T-helper 1 cell treated with Interleukin-12 subunit alpha and Interleukin-12 subunit beta and Interleukin-4 antibody, amounts not matched to agents 30 ng/mL and 1 ng/mL, for 36 hours (primary cell): Measurements from ENCODE around the gene SYNGR4. TPM values are rescaled to one million over a fixed set of nuclear protein-coding genes. Genes with fewer than 3 reads are reported as not detected.
"Not testable (repeated sequence)": the region's sequence is repeated elsewhere in the genome, so short reads cannot be mapped to it uniquely, and the experiment has no call there.

Source experiments
- intact Hi-C: fragments of 100-400 bp; cut with micrococcal nuclease; formaldehyde crosslinking; loops from one replicate; pipeline ENCODE4 v1.15.1; 2024
- total RNA-seq: library from RNA; stranded (reverse); gene quantifications from 2 replicates; pipeline ENCODE4 v1.2.3, GENCODE V29; 2022

Gene SYNGR4, protein sequence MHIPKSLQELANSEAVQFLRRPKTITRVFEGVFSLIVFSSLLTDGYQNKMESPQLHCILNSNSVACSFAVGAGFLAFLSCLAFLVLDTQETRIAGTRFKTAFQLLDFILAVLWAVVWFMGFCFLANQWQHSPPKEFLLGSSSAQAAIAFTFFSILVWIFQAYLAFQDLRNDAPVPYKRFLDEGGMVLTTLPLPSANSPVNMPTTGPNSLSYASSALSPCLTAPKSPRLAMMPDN
- total RNA-seq: not detected in 2 replicates

DNA sequence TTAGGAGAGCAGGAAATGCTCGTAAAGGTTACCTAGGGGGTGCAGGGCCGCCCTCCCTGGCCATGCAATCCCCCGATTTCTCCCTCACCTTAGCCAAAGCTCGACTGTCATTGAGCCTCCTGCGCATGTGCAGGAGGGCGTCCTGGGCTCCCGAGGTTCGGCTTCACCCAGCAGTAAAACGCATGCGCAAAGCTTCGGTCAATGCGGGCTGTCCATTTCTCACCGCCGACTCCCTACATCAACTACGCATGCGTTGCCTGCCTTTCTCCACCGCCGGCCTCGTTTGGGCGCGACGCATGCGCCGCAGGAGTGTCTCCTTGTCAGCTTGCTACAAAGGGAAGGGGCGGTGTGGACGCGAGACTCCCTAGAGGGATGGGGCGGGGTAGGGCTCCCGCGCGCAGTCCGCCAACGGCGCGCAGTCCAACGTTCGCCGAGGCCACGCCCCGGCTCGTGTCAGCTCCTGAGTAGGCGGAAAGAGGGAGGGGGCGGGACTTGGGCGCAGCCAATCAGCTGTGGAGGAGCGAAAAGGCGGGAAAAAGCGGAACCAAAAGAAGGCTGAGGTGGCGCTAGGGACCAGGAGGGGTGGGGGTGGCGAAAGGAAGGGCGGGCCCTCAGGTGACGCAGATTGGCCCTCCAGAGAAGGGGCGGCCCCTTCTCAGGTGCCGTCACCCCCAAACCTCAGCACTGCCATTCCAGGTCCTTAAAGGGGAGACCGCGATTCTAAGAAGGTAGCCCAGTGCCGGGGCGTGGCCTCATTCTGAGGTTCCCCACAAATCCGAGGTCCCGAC is at the start of gene SYNGR4, which contains the start of gene TMEM143:
Gene SYNGR4 (plus strand): TSS at position 558 of the 788 bp plus-strand sequence. CDS start 1,476 bp downstream, outside the sequence.
Gene TMEM143 (minus strand): TSS at position 131 of the 788 bp plus-strand sequence. CDS start 20 bp downstream, at position 111.
- intact Hi-C loops: loop anchor here (1.0 to 5.0 kb wide), 22 partner anchors 27 to 1327 kb away; partner anchors contain the start of genes CARD8, CYTH2, DHX34 and GRWD1

DNA sequence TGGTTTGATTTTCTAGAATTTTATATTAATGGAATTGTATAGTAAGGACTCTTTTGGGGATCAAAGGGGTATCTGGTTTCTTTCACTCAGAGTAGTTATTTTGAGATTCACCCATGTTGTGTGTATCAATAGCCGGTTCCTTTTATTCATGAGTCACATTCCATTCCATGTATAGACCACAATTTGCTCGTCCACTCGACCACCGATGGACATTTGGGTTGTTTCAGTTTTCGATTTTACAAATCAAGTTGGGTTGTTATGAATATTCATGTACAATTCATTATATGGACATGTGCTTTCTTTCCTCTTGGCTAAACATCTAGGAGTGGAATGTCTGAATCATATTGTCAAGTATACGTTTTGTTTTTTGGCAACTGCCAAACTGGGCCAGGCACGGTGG is 48.5 kb upstream of the SYNGR4 start:
- intact Hi-C loops: no loop called here

DNA sequence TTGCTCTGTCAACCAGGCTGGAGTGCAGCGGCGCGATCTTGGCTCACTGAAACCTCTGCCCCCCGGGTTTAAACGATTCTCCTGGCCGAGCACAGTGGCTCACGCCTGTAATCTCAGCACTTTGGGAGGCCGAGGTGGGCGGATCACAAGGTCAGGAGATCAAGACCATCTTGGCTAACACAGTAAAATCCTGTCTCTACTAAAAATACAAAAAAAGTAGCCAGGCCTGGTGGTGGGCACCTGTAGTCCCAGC is 46.5 kb upstream of the SYNGR4 start:
- intact Hi-C loops: not testable (repeated sequence)

DNA sequence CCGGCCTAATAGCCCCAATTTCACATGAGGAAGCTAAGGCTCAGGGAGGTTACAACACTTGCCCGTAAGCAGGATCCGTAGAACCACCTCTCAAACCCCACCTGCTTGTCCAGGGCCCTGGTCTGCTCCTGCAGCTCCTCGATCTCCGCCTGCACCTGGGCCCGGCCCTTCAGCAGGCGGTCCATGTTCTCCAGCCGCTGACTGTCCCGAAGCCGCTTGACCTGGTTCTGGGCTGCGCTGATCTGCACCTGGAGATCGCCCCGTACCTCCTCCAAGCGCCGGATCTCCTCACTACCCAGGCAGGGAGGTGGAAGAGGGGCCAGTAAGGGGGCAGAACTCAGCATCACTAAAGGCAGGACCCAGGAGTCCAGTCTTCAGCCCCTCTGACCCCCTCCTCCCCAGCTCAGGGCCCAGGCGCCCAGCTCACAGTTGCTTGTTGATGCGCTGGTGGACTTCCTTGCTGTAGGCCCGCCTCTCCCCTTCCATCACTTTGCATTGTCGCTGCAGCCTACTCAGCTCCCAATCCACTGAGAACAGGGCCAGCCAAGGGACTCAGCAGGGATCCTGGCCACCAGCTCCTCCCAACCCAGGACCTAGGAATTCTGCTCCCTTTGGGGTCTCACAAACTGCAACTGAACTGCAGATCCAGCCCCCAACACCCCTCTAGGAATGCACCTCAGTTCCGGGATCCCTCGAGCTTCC is 45.7 kb upstream of the SYNGR4 start:
- intact Hi-C loops: no loop called here

DNA sequence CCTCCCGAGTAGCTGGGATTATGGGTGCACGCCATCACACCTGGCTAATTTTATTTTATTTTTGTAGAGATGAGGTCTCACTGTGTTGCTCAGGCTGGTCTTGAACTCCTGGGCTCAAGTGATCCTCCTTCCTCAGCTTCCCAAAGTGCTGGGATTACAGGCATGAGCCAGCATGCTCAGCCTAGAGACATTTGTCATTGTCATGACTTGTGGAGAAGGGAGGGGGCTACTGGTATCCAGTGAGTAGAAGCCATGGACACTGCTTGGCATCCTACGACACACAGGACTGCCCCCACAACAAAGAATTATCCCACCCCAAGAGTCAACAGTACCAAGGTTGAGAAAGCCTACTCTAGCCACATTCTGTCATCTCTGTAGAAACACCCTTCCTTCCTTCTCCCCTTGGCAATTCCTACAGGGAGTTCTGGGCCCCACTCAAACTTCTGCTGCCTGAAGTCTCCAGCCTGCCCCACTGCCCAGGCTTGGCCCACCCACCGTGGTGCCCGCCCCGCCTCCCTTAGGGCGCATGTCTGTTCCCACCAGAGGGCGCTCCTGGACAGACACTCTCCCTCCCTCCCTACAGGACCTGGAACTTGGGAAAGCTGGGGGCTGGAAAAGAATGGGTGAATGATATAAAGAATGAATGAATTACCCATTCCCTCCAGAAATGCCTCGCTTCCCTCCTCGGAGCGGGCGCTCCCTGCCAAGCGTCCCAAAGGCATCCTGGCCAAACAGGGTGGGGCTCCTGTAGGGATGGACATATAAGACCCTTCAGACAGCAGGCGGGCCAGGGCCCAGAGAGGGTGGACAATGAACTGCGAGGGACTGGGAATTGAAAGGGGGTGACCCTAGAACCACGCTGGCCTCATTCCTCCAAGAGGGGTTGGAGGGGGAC is 44.3 kb upstream of the SYNGR4 start:
- intact Hi-C loops: loop anchor here (2.0 to 10.0 kb wide), 7 partner anchors 31 to 1547 kb away; partner anchors contain the start of genes LIG1, PNKP, PPP1R15A and ZSWIM9

DNA sequence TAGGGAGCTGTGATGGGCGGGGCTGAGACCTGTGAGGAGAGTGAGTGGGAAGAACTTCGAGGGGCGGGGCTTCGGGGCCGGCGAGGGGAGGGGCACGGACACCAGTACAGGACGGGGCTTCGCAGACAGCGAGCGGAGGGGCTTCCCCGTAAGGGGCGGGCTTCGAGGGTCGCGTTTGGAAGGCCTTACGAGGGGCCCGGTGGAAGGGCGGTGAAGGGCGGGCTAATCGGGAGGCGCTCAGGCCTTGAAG is 42.9 kb upstream of the SYNGR4 start:
- intact Hi-C loops: loop anchor here (1.0 to 10.0 kb wide), 14 partner anchors 12 to 1546 kb away; partner anchors contain the start of genes CYTH2, GRWD1, GYS1 and LIG1

DNA sequence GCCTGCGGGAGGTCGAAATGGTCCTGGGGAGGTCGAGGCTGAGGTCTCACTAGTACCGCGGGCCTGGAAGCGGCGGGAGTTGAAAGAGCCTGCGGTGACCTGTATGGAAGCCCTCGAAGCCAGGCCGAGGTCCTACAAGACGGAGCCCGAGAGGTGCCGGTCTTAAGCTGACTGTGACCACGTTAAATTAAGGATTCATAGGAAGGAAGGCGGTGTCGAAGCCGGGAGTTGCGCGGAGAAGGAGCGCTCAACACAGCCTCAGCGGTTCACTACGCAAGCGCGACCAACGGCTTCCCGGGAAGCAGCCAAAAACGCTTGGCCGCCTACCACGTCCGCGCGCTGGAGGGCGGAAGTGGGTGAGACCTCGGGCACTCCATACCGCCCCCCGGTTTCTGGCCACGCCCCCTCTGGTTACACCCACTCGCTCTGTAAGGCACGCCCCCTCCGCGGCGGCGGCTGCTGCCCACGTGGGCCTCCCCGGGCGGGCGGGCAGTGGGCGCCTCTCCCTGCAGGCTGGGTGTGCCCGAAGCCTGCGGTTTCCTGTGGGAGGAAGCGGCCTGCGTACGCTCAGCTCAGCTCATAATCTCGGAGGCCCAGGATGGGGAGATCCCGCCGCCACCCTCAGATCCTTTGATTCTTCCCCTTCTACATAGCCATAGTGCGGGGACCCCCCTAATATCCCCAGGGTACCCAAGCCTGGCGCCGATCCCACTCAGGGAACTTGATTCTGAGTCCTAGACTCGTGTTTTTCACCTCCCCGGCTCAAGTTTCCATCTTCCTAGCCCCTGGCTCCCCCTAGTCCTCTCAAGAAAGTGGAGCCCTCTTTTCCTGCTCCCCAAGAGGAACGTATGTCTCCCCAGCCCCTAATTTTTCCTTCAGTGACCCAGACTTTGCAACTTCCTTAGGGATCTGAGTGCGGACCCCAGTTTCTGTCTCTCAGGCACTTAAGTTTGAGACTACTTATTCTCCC is 42.3 kb upstream of the SYNGR4 start:
- intact Hi-C loops: loop anchor here (1.0 to 10.0 kb wide), 16 partner anchors 11 to 1545 kb away; partner anchors contain the start of genes CYTH2, GRWD1, GYS1 and KDELR1

DNA sequence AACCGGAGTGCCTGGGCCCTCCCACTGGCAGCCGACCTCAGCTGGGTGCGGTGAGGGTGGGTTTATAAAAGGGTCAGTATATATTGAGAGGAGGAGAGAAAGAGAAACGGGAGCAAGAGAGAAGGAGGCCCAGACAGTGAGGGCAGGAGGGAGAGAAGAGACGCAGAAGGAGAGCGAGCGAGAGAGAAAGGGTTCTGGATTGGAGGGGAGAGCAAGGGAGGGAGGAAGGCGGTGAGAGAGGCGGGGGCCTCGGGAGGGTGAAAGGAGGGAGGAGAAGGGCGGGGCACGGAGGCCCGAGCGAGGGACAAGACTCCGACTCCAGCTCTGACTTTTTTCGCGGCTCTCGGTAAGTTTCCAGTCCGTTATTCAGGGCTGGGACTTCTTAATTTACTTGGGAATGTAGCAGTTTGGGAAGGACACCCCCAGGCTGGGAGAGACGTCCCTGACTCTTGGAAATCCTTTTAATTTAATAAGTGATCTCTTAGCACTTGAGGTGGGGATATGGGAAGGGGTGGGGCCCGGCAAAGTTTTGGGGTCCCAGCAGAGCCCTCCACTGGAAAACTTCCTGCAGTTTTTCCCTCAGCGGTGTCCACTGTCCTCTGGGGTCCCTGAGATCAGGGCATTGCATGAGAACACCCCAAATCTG is 38.8 kb upstream of the SYNGR4 start, which contains the start of gene EMP3:
Gene EMP3 (plus strand): TSS at position 288 of the 646 bp plus-strand sequence. CDS start 1,293 bp downstream, outside the sequence.
- intact Hi-C loops: loop anchor here (2.0 to 10.0 kb wide), 2 partner anchors 293 to 549 kb away; partner anchors contain the start of genes PPP1R15A, RPL18 and SPHK2

DNA sequence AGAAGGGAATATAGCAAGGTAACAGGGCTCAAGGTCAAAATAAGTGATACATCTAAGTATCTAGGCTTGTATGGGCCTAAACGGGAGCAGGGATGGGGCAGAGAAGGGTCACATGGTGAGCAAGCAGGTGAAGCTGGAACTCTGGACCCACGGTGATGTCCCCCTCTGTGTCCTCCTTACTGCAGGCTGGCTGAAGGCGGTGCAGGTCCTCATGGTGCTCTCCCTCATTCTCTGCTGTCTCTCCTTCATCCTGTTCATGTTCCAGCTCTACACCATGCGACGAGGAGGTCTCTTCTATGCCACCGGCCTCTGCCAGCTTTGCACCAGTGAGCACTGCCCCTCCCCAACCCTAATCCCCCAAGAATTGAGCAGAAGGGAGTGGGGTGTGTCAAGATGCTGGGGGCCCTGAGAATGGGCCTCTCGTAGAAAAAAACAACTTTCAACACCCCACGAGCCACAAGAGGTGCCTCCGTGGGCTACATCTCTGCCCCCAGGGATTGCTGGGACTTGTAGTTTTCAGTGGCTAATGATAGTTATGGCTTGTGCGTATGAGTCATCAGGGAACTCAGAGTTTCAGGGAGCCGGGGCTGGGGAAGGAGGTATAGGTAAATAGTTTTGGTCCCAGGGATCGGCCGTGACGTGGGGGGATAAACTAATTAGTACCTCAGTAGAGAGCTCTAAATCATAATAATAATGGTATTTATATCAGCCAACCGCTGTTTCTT is 34.8 kb upstream of the SYNGR4 start:
- intact Hi-C loops: loop anchor here (10.0 kb wide), 1 partner anchor 545 kb away; the partner anchor contains the start of gene PPP1R15A

DNA sequence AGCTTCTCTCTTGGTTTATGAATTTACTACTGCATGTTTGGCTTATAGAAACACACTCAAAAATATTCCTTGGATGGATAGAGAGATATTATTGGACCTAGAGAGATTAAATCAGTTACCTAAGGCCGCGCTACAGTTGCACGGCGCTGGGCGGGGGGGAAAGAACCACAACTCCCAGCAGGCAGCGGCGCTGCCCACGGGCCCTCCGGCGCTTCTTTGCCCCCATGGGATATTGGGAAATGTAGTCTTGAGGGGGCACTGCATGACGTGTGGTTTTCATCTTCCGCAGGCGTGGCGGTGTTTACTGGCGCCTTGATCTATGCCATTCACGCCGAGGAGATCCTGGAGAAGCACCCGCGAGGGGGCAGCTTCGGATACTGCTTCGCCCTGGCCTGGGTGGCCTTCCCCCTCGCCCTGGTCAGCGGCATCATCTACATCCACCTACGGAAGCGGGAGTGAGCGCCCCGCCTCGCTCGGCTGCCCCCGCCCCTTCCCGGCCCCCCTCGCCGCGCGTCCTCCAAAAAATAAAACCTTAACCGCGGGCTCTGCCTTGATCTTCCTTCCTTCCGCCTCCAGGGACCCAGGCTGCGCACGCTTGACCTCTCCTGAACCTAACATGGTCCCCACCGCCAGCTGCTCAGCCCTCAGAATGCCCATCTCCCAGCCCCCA is 34.0 kb upstream of the SYNGR4 start:
- intact Hi-C loops: loop anchor here (1.0 to 5.0 kb wide), 5 partner anchors 33 to 307 kb away; partner anchors contain the start of genes DBP, GRWD1, LMTK3 and TMEM143

DNA sequence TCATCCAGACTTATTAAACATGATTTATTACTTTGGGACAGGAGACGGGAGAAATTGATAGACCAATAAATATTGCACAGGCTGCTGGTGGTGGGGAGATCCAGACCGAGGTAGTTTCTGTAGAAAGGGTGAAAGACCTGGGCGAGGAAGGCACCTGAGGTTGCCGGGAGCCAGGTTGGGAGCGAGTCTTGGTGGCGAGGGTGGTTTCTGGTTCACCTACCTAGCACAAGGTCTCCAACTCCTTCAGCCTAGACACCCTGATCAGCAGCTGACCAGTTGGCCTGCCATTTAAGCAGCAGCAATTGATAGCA is 31.9 kb upstream of the SYNGR4 start:
- intact Hi-C loops: loop anchor here (1.0 to 5.0 kb wide), 7 partner anchors 58 to 305 kb away; partner anchors contain the start of genes DBP, KDELR1, LMTK3 and RPL18

DNA sequence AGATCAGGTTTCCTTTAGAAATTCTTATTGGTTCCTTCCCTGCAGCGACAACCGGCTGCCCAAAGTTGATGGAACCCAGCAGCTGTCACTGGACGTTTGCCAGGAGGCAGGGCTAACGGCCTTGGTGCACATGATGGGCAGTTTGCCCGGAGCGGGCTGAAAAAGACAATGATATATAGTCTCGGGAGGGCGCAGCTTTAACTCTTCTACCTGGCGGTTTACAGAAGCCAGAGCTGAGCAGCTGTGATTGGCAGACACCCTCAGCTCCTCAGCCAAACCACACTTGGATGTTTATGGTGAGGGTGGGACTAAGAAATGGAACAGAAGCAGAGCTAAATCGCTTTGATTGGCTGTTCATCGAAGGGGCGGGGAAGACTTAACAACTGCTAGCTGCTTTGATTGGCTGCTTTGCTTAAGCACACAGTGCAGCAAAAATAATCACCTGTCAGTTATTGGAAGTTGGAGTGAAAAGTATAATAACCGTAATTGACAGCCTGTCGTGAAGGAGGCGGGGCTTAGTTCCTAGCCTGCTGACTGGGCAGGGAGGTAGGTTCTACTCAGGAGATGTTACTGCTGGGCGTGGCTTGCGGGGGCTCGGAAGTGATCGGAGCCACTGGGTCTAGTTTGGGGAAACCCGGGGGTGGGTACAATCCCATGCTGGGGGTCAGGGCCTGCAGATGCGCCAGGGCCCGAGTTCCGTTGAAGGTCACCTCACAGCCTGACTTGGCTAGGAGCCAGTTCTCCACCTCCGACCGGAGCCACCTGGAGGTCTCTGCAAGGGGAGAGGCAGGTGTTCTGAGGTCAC is 31.3 kb upstream of the SYNGR4 start:
- intact Hi-C loops: loop anchor here (1.0 to 5.0 kb wide), 11 partner anchors 12 to 304 kb away; partner anchors contain the start of genes CYTH2, DBP, KDELR1 and LMTK3

DNA sequence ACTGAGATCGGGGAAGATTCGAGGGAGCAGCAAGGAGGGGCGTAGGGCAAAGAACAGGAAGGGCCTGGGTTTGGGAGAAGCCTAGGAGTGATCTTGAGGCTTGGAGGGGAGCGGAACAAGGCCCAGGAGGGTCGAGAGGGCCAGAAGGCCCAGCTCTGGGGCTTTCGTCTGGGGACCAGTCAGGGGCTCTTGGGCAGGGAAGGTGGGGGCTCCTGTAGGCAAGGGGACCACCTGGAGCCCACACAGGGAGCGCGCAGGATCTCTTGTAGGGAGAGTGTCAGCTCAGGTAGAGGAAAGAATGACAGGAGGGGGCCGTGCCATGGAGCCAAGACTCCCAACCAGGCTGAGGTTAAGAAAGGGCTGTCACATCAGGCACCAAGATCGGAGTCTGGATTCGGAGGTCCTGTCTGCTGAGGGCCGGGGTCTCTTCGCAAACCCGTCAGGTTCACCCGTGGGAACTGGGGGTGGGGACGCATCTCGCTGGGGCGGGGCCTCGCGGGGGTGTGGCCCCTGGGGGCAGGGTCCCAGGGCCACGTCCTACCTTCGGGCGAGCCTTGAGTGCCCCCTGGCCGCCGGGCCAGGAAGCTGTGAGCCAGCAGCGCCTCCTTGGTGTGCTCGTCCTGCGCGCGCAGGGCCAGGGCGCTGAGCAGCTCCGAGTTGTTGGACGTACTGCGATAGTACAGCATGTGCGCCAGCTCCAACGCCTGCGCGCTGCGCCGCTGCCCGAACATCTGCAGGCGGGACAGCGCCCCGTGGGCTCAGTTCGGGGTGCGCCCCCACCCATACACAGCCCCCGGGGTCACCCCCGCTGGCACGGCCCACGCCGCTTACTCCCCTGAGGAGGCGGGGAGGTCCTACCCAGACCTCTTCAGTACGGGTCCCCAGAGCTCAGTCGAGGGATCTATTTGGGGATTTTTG is 30.4 kb upstream of the SYNGR4 start:
- intact Hi-C loops: loop anchor here (1.0 to 5.0 kb wide), 13 partner anchors 12 to 304 kb away; partner anchors contain the start of genes CYTH2, DBP, KDELR1 and LMTK3

DNA sequence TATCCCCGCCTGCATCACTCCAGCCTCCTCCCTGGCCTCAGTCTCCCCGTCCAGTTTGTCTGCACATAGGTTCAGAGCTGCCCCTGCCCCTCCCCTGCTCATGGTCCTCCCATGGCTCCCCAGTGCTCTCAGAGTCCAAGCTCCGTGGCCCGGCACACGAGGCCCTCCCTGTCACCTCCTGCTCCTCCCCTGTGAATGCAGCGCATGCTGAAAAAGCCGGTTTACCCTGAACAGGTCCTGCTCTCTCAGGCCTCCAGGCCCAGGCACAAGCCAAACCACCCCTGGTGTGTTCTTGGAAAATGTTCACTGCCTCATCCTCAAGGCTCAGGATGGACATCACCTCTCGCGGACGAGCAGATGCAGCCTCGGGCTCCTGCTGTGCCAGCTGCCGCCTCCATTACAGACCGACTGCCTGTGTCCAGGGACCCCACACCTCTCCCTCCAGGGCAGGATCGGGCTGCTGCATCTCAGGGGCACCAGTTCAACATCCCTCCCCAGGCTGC is 25.9 kb upstream of the SYNGR4 start:
- intact Hi-C loops: no loop called here

DNA sequence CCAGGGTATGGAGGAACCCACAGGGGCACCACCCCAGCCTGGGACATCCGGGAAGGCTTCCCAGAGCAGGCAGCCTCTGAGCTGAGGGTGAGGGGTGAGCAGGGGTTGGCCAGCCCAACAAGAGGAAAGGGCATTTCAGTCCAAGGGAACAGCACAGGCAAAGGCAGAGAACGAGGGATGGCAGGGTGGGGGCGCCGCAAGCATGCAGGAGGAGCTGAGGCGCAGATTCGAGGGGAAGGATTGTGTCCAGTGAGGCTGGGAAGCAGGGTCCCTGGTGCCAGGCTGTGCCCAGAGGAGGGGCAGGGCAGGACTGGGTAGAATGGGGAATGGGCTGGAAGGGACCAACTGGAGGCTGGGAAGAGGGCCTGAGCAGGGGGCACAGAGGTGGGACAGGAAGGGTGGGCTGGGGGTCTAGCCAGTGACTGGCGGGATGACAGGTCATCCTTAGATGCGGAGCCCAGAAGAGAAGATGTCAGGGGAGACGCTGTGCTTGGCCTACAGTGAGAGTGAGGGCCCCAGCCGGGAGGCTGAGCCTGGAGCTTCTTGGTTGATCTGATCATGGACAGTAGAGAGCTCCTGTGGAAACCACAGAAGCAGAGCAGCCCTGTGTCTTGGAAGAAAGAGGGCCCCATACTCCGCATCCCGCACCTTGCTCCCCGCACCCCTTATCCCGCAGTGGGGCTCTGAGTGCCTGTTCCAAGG is 25.2 kb upstream of the SYNGR4 start:
- intact Hi-C loops: no loop called here
